Neural progenitor cell (in vitro differentiated cells): Measurements from ENCODE around the gene SURF4. TPM values are rescaled to one million over a fixed set of nuclear protein-coding genes. Genes with fewer than 3 reads are reported as not detected.

Source experiments
- DNase-seq: peaks from one replicate; pipeline ENCODE4 v3.0.0-alpha.2; 2016; ENCODE audit warnings: low spot score
- H2AFZ ChIP-seq: fragments of 200-600 bp; sonication (generic); replicated peaks from 2 replicates; pipeline ENCODE4 v1.6.1; 2016; ENCODE audit warnings: antibody characterized with exemption
- H3F3A ChIP-seq: fragments of 200-600 bp; sonication (generic); 2 replicates; pipeline ENCODE4 v1.6.1; 2016; ENCODE audit warnings: antibody characterized with exemption, low read depth
- H3K27ac ChIP-seq: fragments of 200-600 bp; sonication (generic); 2 replicates; pipeline ENCODE4 v1.5.1; 2016; ENCODE audit warnings: mild to moderate bottlenecking
- H3K27me3 ChIP-seq: fragments of 200-600 bp; sonication (generic); 2 replicates; pipeline ENCODE4 v1.6.1; 2016; ENCODE audit warnings: mild to moderate bottlenecking, moderate library complexity
- H3K36me3 ChIP-seq: fragments of 200-600 bp; sonication (generic); 2 replicates; pipeline ENCODE4 v1.5.1; 2016
- H3K4me1 ChIP-seq: fragments of 200-600 bp; sonication (generic); 2 replicates; pipeline ENCODE4 v1.6.1; 2016; ENCODE audit warnings: mixed run types
- H3K4me2 ChIP-seq: fragments of 200-600 bp; sonication (generic); 2 replicates; pipeline ENCODE4 v1.6.1; 2016
- H3K4me3 ChIP-seq: fragments of 200-600 bp; sonication (generic); 2 replicates; pipeline ENCODE4 v1.5.1; 2016
- H3K79me2 ChIP-seq: fragments of 200-600 bp; sonication (generic); 2 replicates; pipeline ENCODE4 v1.6.1; 2016; ENCODE audit warnings: low read depth
- H3K9ac ChIP-seq: fragments of 200-600 bp; sonication (generic); 2 replicates; pipeline ENCODE4 v1.6.1; 2016
- H3K9me3 ChIP-seq: fragments of 200-600 bp; sonication (generic); 2 replicates; pipeline ENCODE4 v1.5.1; 2016; ENCODE audit warnings: low read depth
- H4K20me1 ChIP-seq: fragments of 200-600 bp; sonication (generic); 2 replicates; pipeline ENCODE4 v1.6.1; 2016; ENCODE audit warnings: low read depth
- H3K27ac Mint-ChIP-seq: 3 replicates; pipeline ENCODE4 v1.8.0; 2021; ENCODE audit warnings: mixed read lengths
- H3K27me3 Mint-ChIP-seq: 2 replicates; pipeline ENCODE4 v1.8.0; 2022; ENCODE audit warnings: low read depth, mild to moderate bottlenecking, inconsistent platforms, moderate library complexity, mixed read lengths; ENCODE audit not compliant: insufficient read depth
- H3K36me3 Mint-ChIP-seq: 3 replicates; pipeline ENCODE4 v1.8.0; 2021; ENCODE audit warnings: mixed read lengths
- H3K4me1 Mint-ChIP-seq: 3 replicates; pipeline ENCODE4 v1.8.0; 2021; ENCODE audit warnings: mixed read lengths
- H3K4me3 Mint-ChIP-seq: 3 replicates; pipeline ENCODE4 v1.8.0; 2021; ENCODE audit warnings: mild to moderate bottlenecking, moderate library complexity, mixed read lengths
- H3K9me3 Mint-ChIP-seq: 3 replicates; pipeline ENCODE4 v1.8.0; 2020; ENCODE audit warnings: mixed read lengths
- CTCF ChIP-seq: fragments of 200-600 bp; sonication (generic); IDR thresholded peaks from 2 replicates; pipeline ENCODE4 v1.5.1; 2017; ENCODE audit warnings: antibody characterized with exemption, mild to moderate bottlenecking
- EZH2 ChIP-seq: fragments of 200-600 bp; sonication (generic); IDR thresholded peaks from 2 replicates; pipeline ENCODE4 v1.6.1; 2017; ENCODE audit warnings: antibody characterized with exemption, mild to moderate bottlenecking, moderate library complexity
- EZH2phosphoT487 ChIP-seq: fragments of 200-600 bp; sonication (generic); IDR thresholded peaks from 2 replicates; pipeline ENCODE4 v1.6.1; 2017; ENCODE audit warnings: antibody characterized with exemption
- total RNA-seq: library from RNA; depleted of rRNA; stranded (reverse); fragments of >200 nt; gene quantifications from 2 replicates; pipeline ENCODE4 v1.2.3, GENCODE V29; 2015; ENCODE audit warnings: low replicate concordance

Gene SURF4
- total RNA-seq, 1 donor from 2014 or later: 102 TPM

GRCh38 chr9:133423216-133423615, 47.4 kb upstream of the SURF4 start:
- H3K9me3 ChIP-seq: no peaks in the 10 kb centered on the region
- no peak overlapping the region for H3K4me3 Mint-ChIP-seq
- H3K27ac Mint-ChIP-seq: peak overlapping the region; percentile 46
- H3K27me3 ChIP-seq: peaks cover 13% of the 10 kb centered on the region
- peak overlapping the region; percentile 34 for H3K9ac ChIP-seq
- peaks cover 24% of the 10 kb centered on the region for H3K27me3 Mint-ChIP-seq
- H3F3A ChIP-seq: peaks cover 20% of the 10 kb centered on the region
- H3K4me2 ChIP-seq: no peak overlapping the region
- no peak overlapping the region for H3K27ac ChIP-seq
- H3K4me3 ChIP-seq: no peak overlapping the region
- no peak for DNase-seq
- H3K4me1 ChIP-seq: no peaks in the 10 kb centered on the region
- peaks cover 8% of the 10 kb centered on the region for H3K79me2 ChIP-seq
- no peaks in the 10 kb centered on the region for H4K20me1 ChIP-seq
- H3K36me3 Mint-ChIP-seq: no peaks in the 10 kb centered on the region
- peaks cover 32% of the 10 kb centered on the region for H3K4me1 Mint-ChIP-seq
- H3K9me3 Mint-ChIP-seq: no peaks in the 10 kb centered on the region
- TF ChIP-seq CTCF: no peak
- no peak for TF ChIP-seq EZH2
- TF ChIP-seq EZH2phosphoT487: no peak
- no peaks in the 10 kb centered on the region for H3K36me3 ChIP-seq
- H2AFZ ChIP-seq: no peak overlapping the region

DNA sequence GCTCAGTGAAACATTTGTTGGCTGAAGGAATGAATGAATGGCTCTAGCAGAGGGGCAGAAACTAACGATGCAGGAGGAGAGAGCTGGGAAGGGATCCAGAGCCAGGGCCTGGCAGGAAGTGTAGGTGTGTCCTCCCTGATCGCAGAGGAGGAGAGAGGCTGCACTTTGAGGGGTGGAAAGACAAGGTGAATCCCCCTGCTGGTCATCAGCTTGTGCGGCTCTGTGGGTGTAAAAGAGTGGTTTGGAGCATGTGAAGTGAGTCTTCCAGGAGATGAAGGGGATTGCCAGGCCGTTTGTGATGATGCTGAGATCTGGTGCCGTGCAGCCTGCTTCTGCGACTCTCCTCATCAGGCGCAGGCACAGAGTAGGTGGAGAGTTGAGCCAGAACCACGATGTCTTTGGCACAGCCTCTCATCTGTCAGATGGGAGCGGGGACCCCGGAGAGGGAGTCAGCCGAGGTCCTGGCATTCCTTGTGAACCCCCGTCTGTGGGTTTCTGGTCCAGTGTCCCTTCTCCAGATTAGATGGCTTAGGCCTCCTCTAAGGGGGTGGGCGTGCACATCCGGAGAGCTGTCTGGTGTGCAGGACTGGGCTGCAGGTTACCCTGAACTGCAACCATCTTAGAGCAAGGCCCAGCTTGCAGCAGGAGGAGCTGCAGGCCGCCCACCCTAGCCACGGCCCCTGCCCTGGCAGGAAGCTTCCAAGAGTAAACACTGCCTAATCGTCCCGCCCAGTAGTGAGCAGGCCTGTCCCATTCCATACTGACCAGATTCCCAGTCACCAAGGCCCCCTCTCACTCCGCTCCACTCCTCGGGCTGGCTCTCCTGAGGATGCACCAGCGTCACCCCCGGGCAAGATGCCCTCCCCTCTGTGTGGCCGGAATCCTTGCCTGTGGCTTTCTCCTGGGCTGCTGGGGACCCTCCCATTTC, 46.0 kb upstream of the SURF4 start, which contains the start of gene ADAMTS13:
Gene ADAMTS13 (plus strand): TSS at position 753 of the 928 bp plus-strand sequence. CDS start 77 bp downstream, at position 830.
- Histone ChIP-seq H3F3A (peaks cover 20% of the 10 kb centered on the region), H3K9me3 (no peaks in the 10 kb centered on the region), H3K4me1 (peaks cover 4% of the 10 kb centered on the region), H2AFZ (no peak within 1 kb of the TSS), H3K4me2 (no peak within 1 kb of the TSS), H4K20me1 (peaks cover 7% of the 10 kb centered on the region), H3K4me3 (no peak within 1 kb of the TSS), H3K36me3 (no peaks in the 10 kb centered on the region), H3K27me3 (no peaks in the 10 kb centered on the region), H3K27ac (no peak within 1 kb of the TSS), H3K79me2 (peaks cover 16% of the 10 kb centered on the region), H3K9ac (peak within 1 kb of the TSS; percentile 34)
- Mint-ChIP-seq H3K27ac (peak within 1 kb of the TSS; percentile 46), H3K9me3 (no peaks in the 10 kb centered on the region), H3K4me3 (no peak within 1 kb of the TSS), H3K27me3 (peaks cover 11% of the 10 kb centered on the region), H3K36me3 (no peaks in the 10 kb centered on the region), H3K4me1 (peaks cover 26% of the 10 kb centered on the region)
- no peak for TF ChIP-seq EZH2phosphoT487
- TF ChIP-seq EZH2: no peak
- TF ChIP-seq CTCF: peak; percentile 25
- peak; percentile 32 for DNase-seq

DNA sequence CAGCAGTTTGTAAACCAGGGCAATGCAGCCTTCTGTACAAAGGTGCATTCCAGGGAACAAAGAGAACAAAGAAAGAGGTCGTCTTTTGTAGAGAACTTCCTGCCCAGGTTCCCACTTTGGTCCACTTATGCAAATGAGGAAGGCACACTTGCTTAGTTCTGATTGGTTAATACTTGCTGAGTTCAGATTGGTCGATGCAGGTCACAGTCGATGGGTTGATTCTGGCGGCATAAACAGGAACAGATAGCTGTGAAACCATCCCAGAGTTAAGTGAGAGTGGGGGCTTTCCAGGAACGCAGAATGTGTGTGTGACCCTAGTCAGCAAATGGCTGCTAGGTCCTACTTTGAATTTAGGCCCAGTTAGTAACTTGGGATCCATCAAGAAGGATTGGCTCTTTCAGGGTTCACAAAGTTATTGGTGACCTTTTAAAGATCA, 44.5 kb upstream of the SURF4 start:
- Histone ChIP-seq H3K36me3 (no peaks in the 10 kb centered on the region), H3K79me2 (peaks cover 31% of the 10 kb centered on the region)
- peak overlapping the region; percentile 57 for H3K4me3 Mint-ChIP-seq

More for the DNA sequence above, 44.5 kb upstream of the SURF4 start:
- peaks cover 17% of the 10 kb centered on the region for H4K20me1 ChIP-seq
- H3K4me3 ChIP-seq: no peak overlapping the region
- H3K9ac ChIP-seq: no peak overlapping the region
- TF ChIP-seq EZH2phosphoT487 (no peak), EZH2 (no peak), CTCF (no peak)
- Mint-ChIP-seq H3K9me3 (no peaks in the 10 kb centered on the region), H3K36me3 (no peaks in the 10 kb centered on the region), H3K4me1 (peaks cover 32% of the 10 kb centered on the region), H3K27me3 (peaks cover 6% of the 10 kb centered on the region), H3K27ac (no peak overlapping the region)
- DNase-seq: peak; percentile 39
- H3K27me3 ChIP-seq: no peaks in the 10 kb centered on the region
- no peak overlapping the region for H3K27ac ChIP-seq
- peaks cover 20% of the 10 kb centered on the region for H3F3A ChIP-seq
- no peak overlapping the region for H3K4me2 ChIP-seq
- H3K4me1 ChIP-seq: peaks cover 8% of the 10 kb centered on the region
- H2AFZ ChIP-seq: no peak overlapping the region
- H3K9me3 ChIP-seq: no peaks in the 10 kb centered on the region
